Psoas muscle (tissue), 8 donors: Measurements from ENCODE around the gene SEC24D. TPM values are rescaled to one million over a fixed set of nuclear protein-coding genes. Genes with fewer than 3 reads are reported as not detected.

ENCODE experiments used
- ATAC-seq, 4 donors: fragments of 200-7000 bp; cut with Tn5 transposase; one replicate each; pipeline ENCODE4 v1.9.1; 2020; ENCODE audit warnings: moderate library complexity in 3 of 4, mild to moderate bottlenecking in 2 of 4
- DNase-seq, 2 donors: peaks; one replicate each; pipeline ENCODE4 v3.0.0-alpha.2; 2020
- H3K27ac ChIP-seq: fragments of 200-600 bp; one replicate; pipeline ENCODE4 v1.8.0; 2022
- H3K27me3 ChIP-seq, 3 donors: fragments of 200-600 bp in 1 of 3; one replicate each; pipeline versions ENCODE4 v1.6.1 to v1.8.0; 2013 to 2022; ENCODE audit warnings: low read length in 2 of 3, mild to moderate bottlenecking in 2 of 3, moderate library complexity in 1 of 3; ENCODE audit not compliant: insufficient read depth in 3 of 3
- H3K36me3 ChIP-seq, 2 donors: fragments of 200-600 bp in 1 of 2; one replicate each; pipeline versions ENCODE4 v1.6.1 to v1.8.0; 2013 to 2022; ENCODE audit warnings: low read depth in 1 of 2, mild to moderate bottlenecking in 1 of 2, moderate library complexity in 1 of 2; ENCODE audit not compliant: insufficient read depth in 1 of 2
- H3K4me1 ChIP-seq: fragments of 200-600 bp; one replicate; pipeline ENCODE4 v1.8.0; 2022
- H3K4me3 ChIP-seq: fragments of 200-600 bp; one replicate; pipeline ENCODE4 v1.8.0; 2022; ENCODE audit warnings: mild to moderate bottlenecking
- H3K9me3 ChIP-seq: fragments of 200-600 bp; one replicate; pipeline ENCODE4 v1.8.0; 2022
- WGBS, 3 donors: extraction: QIAGEN DNeasy Blood & Tissue Kit; methylation state at CpG; one replicate each; pipeline versions ENCODE4 v1.1.6 to v1.1.7; 2013; 5-methylcytosine and 5-hydroxymethylcytosine counted together
- intact Hi-C, 2 donors: fragments of 100-400 bp; cut with DNase I; formaldehyde crosslinking; loops; one replicate each; pipeline versions ENCODE4 v1.11.0 to v1.14.2; 2022
- polyA plus RNA-seq, 3 donors: library from polyadenylated mRNA; stranded (reverse); fragments of 200-250 nt; gene quantifications; one replicate each; pipeline ENCODE4 v1.2.3, GENCODE V29; 2013
- total RNA-seq, 4 donors: library from RNA; stranded (reverse); fragmentation: NEBNext Ultra II Directional in 2 of 4; extraction: Animal tissue kit (Norgen Biotek cat#: 25700) in 2 of 4; gene quantifications; one replicate each; pipeline versions ENCODE4 v1.2.1 to v1.2.4, GENCODE V29; 2021 to 2023
- TF ChIP-seq, protein P1 (sequence below): fragments of 200-600 bp; IDR thresholded peaks from one replicate; pipeline ENCODE4 v1.8.0; 2022; ENCODE audit warnings: antibody characterized with exemption
- donor health status: healthy with polysubstance abuse.
- donor health status: DM: no; HTN: no; CAD: no; lungs with moderate emphysema.
- donor health status: Bipolar disorder and iron deficiency.
- donor health status: healthy.
- donor health status: DM: yes; HTN: yes; CAD: no.
- donor health status: DM: no; HTN: no; CAD: no.
- donor health status: DM: no; HTN: no; CAD: no.
- donor health status: DM: yes; HTN: yes; CAD: no.

The SEC24D gene
- total and polyA plus RNA-seq, 7 donors, result 2.4 to 13.7 (median 5.9) TPM

GRCh38 chr4:118857760-118858159 is 21.8 kb upstream of the SEC24D start:
- Histone ChIP-seq H3K4me3 (no peak overlapping the region), H3K36me3 (no peaks in the 10 kb centered on the region), H3K27me3 (no peaks in the 10 kb centered on the region), H3K27ac (no peak overlapping the region), H3K4me1 (no peaks in the 10 kb centered on the region), H3K9me3 (no peaks in the 10 kb centered on the region)
- DNase-seq (no peak), ATAC-seq (no peak)
- TF ChIP-seq, protein P1, sequence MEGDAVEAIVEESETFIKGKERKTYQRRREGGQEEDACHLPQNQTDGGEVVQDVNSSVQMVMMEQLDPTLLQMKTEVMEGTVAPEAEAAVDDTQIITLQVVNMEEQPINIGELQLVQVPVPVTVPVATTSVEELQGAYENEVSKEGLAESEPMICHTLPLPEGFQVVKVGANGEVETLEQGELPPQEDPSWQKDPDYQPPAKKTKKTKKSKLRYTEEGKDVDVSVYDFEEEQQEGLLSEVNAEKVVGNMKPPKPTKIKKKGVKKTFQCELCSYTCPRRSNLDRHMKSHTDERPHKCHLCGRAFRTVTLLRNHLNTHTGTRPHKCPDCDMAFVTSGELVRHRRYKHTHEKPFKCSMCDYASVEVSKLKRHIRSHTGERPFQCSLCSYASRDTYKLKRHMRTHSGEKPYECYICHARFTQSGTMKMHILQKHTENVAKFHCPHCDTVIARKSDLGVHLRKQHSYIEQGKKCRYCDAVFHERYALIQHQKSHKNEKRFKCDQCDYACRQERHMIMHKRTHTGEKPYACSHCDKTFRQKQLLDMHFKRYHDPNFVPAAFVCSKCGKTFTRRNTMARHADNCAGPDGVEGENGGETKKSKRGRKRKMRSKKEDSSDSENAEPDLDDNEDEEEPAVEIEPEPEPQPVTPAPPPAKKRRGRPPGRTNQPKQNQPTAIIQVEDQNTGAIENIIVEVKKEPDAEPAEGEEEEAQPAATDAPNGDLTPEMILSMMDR, result no peak
- intact Hi-C loops, result no loop called here
- WGBS, 3 donors, result 69 to 86% (median 77%) methylated on average over 2 of the region's 2 CpGs

DNA sequence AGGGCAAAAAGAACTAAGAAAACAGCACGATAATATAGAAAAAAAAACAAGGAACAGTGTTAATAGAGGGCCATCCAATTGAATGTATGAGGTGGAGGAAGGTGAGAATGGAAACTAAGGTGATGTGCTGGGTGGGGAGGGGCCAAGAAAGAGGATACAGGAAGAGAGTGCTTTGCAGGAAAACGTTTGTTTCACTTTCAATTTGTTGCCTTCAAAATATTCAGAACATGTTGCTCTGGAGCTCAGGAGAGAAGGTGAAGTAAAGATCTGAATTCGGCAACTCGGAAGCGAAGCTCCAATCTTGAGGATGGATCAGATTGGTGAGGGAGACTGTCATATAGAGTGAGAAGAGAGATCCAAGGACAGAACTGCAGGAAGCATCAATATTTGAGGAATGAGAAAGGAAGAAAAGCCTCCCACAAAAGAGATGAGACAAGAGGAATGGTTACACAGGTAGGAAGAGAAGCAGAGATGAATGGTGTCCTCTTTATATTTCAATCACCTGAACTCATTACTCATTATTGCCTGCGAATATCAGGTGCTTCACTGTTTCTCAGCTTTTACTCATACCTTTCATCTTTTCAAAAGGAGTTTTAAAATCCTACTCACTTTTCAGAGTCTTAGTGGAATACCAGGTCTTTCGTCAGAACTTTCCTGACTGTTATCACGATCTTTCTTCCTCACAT is 14.7 kb upstream of the SEC24D start:
- Histone ChIP-seq H3K9me3 (no peaks in the 10 kb centered on the region), H3K27me3 (no peaks in the 10 kb centered on the region), H3K4me1 (no peaks in the 10 kb centered on the region), H3K4me3 (peak overlapping the region; percentile 53), H3K36me3 (no peaks in the 10 kb centered on the region), H3K27ac (no peak overlapping the region)
- intact Hi-C loops, result no loop called here
- no peak for DNase-seq
- TF ChIP-seq, protein P1, result no peak
- ATAC-seq, result no peak
- 29 to 42% (median 34%) methylated on average over 8 of the region's 8 CpGs for WGBS, 3 donors

DNA sequence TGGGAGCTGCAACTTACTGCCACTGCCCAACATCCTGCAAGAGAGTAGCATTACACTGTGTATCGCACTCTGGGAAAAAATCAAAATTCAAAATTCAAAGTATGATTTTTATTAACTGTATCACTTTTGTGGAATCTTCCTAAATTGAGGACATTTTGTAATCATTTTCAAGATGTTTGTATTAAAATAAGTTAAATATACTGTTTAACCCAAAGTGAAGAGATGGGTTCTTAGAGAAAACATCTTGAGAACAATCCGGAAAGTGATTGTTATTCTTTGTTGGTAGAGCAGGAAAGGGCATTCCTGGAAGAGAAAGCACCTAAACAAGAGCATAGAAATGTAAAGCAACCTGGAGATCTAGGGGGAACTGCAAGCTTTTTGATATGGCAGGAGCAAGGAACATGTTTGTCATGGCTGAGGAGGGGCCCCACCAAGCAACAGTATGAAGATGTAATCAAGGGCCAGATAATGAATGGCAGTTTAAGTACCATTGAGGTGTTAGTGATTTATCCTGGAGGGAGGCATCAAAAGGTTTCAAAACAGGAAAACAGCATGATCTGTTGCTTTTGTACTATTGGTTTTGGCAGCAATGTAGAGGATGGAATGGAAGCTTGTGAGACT is 14.1 kb upstream of the SEC24D start:
- no peaks in the 10 kb centered on the region for H3K36me3 ChIP-seq
- peak overlapping the region; percentile 53 for H3K4me3 ChIP-seq
- H3K27ac ChIP-seq, result no peak overlapping the region
- no peak for DNase-seq
- H3K27me3 ChIP-seq, result no peaks in the 10 kb centered on the region
- intact Hi-C loops, result no loop called here
- no peaks in the 10 kb centered on the region for H3K4me1 ChIP-seq
- no peaks in the 10 kb centered on the region for H3K9me3 ChIP-seq
- WGBS, 3 donors, result 91 to 96% (median 92%) methylated on average over 2 of the region's 2 CpGs
- no peak for ATAC-seq
- TF ChIP-seq, protein P1, result no peak

DNA sequence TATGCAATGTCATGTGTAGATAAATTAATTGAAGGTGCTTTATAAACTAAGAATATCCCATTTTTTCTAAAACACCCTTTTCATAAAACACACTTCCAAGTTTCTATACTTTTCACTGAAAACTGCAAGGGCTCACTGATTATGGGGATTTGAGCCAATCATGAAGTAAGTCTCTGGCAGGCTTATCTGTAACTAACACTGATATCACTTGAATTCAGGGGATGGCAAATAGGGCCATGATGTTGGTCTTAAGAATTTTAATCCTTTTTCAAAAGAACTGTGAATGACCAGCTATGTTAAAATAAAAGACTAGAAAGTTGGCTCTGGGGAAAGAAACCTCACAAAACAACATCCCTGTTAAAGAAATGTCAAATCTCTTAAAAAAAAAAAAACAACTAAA is 13.0 kb upstream of the SEC24D start:
- Histone ChIP-seq H3K9me3 (no peaks in the 10 kb centered on the region), H3K36me3 (no peaks in the 10 kb centered on the region), H3K27me3 (no peaks in the 10 kb centered on the region), H3K4me3 (no peak overlapping the region), H3K27ac (no peak overlapping the region), H3K4me1 (no peaks in the 10 kb centered on the region)
- TF ChIP-seq, protein P1, result no peak
- intact Hi-C loops, result no loop called here
- DNase-seq (no peak), ATAC-seq (no peak)
